ENCODE measurements around the gene HPS4.
A peak's percentile ranks its signal among the peaks of the same experiment; 100 is the strongest.
"Not testable (repeated sequence)": the region's sequence is repeated elsewhere in the genome, so short reads cannot be mapped to it uniquely, and the experiment has no call there.

HPS4 gene

DNA sequence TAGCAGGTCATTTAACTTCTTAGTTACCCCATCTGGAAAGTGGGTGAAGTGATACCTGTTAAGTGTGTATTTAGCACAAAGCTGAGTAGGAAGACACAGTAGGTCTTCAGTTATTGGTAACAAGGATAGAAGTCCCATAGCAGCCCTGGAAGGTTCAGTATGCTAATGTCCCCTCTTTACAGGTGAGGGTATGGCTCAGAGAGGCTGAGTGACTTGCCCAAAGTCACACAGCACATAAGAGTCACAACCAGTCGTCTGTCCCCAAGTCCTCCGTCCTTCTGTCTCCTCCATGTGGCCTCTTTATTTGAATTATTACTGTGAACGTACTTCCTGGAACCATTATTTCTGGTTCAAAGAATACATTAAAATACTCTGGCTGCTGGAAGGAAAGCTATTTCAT lies 44.0 kb downstream of the HPS4 start:
- no peak for DNase-seq

DNA sequence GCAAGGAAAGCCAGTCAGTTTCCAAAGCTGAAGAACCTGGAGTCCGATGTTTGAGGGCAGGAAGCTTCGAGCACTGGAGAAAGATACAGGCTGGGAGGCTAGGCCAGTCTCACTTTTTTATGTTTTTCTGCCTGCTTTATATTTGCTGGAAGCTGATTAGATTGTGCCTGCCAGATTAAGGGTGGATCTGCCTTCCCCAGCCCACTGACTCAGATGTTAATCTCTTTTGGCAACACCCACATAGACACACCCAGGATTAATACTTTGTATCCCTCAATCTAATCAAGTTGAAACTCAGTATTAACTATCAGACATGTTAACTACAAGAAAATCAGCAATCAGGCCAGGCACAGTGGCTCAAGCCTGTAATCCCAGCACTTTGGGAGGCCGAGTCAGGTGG lies 44.8 kb downstream of the HPS4 start:
- not testable (repeated sequence) for DNase-seq

DNA sequence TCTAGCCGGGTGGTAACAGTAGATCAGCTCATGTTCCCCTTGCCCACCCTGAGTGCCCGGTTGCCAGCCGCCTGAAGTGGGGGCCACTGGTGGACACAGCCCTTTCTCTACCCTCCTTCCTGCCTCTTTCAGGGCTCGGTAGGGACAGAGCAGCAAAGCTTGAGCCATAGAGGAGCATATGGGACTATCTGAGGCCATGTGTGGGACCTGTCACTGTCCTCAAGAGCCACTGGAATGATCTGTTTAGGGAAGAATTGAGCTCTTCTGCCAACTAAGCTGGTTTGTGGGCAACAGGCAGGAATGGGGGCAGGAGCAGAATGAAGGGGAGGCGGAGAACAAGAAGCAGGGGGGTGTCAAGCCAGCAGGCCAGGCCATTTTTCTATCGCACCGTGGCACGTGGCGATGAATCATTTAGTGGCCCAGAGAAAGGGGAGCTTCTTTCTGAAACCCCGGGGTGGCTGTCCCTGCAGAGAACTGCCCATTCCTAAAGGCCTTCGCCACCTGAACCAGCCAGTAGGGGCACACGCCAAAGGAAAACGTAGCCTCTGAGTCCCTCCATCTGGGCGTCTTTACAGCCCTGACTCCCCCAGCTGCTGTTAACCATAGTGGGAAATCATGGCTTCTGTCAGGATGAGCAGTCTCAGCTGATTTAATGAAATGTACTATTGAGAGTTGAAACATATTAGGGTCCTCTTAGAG lies 45.7 kb downstream of the HPS4 start:
- DNase-seq, result no peak

DNA sequence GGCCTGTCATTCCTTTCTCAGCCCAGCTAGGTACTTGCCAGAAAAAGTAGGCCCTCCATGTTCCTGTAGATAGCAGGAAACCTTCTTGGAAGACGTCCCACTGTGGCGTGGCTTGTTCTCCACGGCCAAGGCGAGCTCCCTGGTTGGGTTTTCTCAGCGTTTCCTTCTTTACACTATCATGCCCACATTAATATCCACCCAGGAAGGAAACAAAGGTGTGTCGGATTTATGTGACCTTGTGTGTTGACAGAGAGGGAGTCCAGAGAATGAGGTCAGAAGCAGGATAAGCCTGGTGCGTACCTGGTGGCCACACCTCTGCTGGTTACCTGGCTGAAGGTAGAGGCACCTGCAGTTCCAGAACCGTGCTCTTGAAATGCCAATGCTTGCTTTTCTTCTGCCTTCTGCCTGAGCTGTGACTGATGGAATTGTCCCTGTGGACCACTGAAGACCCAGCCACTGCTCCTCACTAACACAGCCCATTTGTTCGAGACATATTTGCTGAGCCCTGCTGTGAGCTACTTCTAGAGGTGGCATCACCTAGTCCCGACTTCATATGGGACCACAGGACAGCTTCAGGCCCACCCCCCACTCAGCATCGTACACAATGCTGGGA lies 46.6 kb downstream of the HPS4 start:
- DNase-seq, result no peak

DNA sequence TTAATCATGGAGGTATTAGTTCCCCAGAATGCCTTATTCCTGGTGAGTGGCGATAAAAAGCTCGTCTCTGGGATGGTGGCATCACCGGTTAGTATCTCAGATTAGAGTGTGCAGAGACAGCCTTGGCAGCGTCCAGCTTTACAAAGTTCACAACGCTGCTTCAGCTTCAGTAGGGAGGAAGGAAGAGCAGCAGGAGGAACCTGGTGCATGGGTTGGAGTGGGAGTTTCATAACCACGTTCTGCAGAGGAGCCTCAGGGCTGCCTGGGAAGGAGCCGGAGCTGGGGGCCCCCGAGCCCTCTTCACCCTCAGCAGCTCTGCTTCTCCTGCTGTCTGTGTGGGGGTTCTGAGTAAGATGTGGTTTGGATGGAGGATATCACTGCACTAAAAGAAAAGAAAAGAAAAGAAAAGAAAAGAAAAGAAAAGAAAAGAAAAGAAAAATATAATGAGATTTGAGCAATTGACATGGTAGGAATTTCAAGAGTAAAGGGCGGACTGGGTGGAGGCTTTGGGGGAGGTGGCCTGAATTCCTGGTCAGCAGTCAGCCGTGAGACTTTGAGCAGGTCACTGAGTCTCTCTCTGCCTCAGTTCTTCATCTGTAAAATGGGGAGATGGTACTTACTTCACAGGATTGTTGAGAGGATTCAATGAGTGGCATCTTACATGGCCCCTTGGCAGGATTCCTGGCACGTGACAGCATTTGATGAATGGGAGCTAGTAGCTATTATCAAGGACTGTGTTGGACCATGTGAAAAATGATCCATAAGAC lies 48.1 kb downstream of the HPS4 start:
- DNase-seq, result no peak

DNA sequence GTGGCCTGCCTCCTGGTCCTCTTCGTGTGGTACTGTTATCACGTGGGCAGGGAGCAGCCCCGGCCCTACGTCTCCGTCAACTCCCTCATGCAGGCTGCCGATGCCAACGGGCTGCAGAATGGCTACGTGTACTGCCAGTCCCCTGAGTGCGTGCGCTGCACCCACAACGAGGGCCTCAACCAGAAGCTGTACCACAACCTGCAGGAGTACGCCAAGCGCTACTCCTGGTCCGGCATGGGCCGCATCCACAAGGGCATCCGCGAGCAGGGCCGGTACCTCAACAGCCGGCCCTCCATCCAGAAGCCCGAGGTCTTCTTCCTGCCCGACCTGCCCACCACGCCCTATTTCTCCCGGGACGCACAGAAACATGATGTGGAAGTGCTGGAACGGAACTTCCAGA lies 49.8 kb downstream of the HPS4 start:
- DNase-seq, result no peak

DNA sequence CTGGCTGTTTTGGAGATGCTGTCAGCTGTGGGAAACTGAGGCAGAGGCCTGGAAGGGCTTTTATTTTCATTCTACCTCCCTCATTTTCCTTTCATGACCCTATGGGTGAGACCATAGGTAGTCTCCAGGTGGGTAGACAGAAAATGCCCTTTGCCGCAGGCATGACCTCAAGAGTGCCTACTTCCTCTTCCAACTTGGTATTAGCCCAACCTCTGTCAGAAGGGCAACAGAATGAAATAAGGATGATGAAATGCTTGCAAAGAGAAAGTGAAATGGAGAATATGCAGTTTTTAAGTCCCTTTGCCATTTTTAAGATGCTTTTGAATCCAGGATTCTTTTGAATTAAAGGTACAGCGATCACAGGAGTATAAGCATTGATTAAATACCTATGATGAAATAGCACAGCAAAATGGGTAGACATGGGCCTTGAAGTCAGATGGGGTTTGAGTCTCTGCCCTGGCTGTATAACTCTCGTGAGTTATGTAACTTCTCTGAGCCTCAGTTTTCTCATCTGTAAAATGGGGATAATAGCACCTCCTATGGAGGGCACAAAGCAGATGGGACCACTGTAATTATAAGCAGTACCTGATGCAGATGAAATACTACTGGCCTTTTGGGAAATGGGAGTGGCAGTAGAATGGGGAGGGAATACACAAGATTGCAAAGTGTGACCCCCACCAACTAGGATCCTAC lies 50.8 kb downstream of the HPS4 start:
- no peak for DNase-seq

DNA sequence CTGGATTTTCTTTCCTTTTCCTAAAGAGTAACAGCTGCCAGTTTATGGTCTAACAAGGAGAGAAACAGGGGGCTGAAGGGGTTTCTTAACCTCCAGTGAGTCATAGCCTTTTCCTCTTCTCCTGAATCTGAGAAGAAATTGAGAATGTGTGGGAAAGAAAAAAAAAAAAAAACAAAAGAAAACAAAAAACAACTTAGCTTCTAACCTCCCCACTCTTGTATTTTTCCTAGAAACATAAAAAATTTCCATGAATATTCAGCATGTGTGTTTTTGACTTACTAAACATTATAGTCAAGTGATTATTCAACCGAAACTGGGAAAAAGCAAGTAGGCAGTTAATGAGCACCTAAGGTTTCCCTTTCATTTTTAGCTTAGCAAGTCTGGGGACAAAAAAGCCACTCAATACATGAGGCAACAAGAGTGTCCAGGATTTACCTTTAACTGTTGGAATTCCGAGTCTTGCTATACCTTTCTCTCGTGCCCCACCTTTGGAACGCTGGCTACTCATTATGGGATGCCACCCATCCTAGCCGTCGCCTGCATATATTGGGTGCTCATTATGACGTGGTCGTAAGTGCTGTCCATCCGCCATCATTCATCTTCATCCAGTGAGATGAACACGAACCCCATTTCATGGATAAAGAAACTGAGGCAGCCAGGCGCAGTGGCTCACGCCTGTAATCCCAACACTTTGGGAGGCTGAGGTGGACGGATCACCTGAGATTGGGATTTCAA lies 52.2 kb downstream of the HPS4 start:
- DNase-seq, result no peak

DNA sequence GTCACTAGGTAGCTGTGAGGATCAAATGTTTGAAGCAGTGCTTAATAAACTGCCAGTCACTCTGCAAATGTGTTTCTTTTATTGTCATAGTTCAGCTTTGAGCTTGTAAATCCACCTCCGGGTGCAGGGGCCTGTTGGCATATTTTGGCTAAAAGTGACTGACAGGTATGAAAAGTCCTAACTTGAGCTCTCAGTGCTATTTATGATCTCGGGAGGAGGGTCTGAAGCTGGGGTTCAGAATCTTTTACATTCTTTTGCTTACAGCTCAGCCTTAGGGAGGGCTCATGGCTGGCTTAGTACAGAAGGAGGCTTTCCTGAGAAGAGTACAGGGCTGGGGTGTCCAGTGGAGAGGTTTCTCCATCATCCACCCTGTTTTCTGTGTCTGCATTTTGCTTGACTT lies 53.0 kb downstream of the HPS4 start:
- no peak for DNase-seq

DNA sequence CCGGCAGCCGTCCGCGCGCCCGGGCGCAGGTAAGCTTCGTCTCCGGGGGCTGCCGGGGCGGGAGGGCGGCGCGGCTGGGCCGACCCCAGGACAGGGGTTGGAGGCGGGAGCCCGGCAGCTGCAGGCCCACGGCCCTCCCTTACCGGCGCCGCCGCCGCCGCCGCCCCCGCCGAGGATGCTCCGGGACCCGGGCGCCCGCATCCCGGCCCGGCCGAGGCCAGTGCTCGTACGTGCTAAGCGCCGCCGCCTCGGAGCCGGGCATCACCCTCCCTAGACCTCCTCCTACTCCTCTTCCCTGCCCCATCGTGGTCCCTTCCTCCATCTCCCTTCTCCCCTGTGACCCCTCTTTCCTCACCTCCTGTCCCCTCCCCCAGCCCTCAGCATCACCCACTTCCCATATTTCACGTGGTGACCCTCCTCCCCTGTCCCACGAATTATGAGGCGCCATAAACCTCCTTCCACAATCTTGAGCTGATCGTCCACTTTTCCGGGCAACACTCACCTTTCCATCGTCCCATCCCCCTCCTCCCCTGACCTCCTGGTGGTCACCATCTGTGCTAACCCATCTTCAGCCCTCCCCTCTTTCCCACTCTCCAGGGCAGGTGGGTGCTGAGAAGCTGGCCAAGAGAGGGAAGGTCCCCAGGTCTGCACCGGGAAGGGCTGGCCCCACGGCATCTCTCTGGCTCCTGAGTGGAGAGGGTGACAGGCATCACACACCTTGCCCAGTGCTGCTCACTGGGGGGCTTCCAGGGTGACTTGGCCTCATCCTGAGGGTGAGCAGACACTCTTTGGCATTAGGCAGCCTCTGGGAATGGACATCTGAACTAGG lies 53.9 kb downstream of the HPS4 start:
- DNase-seq, result peak; percentile 44

DNA sequence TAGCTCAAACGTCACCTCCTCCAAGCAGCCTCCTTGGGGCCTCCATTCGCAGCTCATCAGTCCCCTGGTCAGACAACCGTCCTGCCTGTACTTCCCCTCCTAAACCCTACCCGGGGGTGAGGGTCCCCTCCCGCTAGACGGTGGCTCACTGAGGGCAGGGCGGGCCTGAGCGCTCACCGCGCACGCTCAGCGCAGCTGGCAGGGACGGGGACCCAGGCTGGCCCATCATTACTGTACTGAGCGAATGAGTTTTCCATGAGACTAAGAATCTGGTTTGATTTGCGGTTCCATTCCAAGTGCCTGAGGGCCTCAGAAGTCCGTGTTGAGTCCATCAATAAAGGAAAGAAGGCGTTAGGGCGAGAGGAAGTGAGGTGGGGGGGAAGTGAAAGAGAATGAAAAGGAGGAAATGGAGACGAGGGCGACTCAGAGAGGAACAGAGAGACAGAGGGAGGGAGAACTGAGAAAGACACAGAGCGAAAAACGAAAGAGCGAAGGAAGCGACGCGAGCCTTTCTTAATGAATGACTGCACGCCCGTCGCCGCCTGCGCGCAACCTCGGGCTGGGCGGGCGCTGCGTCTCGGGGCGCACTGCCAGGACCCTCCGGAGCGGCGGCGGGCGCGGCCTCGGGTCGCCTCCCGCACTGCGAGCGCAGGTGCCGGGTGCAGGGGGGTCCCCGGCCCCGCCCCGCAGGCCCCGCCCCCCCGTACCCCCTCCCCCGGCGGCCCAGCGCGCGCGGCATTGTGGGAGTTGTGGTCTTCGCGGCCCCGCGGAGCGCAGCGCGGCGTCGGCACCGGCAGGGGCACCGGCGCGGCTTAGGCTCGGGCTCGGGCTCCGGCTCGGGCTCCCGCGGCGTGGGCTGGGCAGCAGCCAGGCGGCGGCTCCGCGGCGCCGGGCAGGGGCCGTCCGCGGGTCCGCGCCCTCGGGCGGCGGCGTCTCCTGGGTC lies 54.8 kb downstream of the HPS4 start, which contains the start of gene ASPHD2:
ASPHD2 (plus strand) TSS at position 746 of the 943 bp plus-strand sequence. CDS start 4,356 bp downstream, outside the sequence.
- DNase-seq, result peak; percentile 90

DNA sequence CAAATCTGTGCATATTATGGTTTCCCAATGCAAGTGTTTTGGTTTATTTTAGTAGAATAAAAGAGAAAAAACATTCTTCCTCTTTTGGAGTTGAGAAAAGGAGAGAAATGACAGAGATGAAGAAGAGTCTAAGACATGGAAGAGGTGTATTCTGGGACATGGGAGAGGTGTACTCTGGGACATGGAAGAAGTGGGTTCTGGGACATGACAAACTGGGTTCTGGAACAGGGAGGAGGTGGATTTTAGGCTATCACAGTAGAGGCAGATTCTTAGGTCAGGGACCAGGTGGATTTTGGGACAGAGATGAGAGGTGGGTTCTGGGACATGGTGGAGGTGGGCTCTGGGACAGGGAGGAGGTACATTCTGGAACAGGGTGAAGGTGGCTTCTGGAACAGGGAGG lies 56.7 kb downstream of the HPS4 start:
- no peak for DNase-seq

DNA sequence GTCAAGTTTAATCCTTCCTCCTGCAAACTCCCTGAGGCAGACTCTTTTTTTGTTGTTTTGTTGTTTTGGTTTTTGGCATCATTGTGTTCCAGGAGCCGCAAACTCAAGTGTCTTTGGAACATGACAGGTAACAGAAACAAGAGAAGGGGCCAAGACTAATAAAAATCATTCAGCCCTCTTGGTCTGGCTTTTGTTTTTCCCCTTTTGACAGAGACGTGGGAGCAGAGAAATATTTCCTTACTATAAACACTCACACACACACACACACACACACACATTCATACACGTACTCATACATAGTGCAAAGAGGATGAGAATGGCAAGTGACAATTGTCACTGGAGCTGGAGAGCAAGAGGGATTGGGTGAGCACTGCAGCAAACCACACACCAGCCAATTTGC lies 65.0 kb downstream of the HPS4 start:
- no peak for DNase-seq

DNA sequence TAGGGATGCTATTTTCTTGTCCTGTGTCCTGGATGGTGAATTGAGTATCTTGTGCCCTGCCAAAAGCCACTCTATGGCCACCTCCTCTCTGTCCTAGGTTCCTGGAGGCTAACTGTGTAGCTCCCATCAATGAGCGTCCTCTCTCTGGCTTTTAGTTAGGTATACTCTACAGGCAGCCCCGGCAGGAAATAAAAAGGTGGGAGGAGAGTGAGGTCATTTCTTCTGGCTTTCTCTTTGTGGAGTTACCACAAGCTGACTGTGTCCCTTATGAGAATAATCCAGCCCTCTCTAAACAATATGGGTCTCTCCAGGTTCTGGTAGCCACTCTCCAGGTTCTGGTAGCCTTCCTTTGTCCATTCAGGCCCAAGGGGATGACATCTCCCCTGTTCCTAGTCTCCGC lies 66.2 kb downstream of the HPS4 start:
- DNase-seq, result no peak

DNA sequence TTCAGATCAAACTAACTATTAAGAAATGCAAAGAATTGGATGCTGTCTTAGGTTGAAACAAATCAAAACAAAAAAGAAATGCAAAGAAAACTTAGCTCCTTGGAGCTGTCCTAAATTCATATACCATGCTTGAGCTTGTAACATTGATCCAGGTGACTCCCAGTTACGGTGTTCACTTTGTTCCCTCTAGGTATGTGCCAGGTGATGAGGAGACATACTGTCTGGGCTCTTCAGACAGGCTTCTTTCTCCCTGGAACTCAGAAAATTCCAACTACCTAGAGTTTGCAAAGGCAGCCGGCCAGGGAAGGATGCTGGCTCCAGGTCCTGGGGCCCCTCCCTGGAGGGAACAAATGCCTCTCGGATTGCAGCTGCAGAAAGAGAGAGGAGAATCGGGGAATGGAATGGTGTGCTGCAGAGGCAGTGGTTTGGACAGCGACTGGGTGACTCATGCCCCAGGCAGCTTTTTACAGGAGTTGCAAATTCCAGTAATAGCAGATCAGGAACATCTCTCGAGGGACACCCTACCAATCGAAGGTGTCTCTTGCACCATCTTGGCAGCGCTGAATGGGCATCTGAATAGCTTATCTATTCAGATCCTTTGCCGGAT lies 66.8 kb downstream of the HPS4 start:
- no peak for DNase-seq

DNA sequence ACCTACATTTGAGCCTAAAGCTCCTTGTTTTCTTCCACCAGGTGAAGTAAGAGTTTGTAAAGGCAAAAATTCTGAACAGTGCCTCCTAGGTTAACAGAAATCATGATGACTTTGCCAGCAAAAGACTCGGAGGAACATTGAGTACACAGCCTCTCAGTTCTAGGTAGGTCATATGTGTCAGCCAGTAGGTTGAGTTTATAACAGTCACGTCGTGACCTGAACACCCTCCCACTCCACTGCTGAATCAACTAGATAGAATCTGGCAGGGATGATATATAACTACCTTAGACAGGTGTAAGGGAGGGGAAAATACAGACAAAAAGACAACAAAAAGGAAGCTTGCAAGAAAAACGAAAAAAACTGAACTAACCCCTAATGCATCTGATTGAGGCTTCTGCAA lies 67.3 kb downstream of the HPS4 start:
- no peak for DNase-seq

DNA sequence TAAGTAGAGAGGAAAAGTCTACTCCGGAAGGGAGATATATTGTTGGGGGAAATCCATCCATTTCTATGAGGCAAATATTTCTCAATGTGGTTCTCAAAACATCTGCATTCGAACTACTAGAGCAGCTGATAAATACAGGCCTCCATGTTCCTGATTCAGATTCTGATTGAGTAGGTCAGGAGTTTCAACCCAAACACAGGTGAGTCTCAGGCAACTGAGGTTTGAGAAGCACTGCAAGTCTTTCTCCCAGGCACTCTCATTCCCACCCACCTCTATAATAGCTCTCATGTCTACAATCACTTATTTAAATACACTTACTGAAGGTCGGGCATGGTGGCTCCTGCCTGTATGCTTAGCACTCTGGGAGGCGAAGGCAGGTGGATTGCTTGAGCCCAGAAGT lies 69.2 kb downstream of the HPS4 start:
- DNase-seq, result no peak

DNA sequence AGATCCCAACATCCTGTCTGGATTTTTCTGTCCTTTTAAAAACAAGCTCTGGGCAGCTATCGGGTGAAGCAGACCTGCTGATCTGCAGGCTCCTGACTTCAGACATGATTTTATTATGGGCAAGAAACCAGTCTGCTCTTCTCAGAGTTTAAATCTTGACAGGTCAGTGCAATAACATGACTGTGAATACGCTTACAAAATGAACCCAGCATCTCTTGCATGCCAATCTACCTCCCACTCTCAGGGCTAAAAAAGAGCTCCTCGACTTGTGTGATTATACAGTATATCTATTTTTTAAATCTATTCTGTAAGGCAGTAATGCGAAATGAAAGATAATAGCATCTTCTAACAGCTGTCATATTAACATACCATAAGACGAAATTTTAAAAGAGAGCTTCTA lies 73.2 kb downstream of the HPS4 start:
- DNase-seq, result no peak

DNA sequence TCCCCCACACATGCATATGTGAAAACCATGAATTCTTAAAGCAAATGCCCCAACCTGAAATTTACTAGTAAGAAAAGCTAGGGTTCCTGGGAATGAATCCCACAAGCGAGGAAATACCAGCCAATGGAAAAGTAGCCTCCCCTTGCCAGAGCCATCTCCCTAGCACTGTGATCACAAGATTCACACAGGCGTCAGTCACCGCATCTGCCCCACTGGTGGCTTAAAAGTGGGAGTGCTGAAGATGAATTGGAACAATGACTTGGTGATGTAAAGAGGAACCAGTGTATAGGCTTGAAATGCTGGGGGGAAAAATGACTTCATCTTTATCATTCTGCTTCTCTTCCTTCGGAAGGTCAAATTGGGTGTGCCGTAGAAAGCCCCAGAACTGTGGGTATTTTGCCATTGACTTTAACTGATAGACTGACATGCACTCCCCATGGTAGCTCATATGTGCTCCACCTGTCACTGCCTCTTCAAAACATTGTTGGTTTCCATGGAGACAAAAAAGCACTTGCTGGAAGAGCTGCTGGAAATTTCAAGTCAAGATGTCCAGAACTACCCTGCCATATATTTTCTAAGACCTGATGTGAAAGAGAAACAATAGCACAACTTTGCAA lies 73.8 kb downstream of the HPS4 start:
- no peak for DNase-seq
